Heart left ventricle (tissue), 13 donors: Measurements from ENCODE around the gene ULK4.

ENCODE experiments used
- CTCF ChIP-seq, 12 donors: fragments of 200-600 bp; sonication (generic) in 4 of 12; IDR thresholded peaks; one replicate each; pipeline versions ENCODE4 v1.5.0 to v1.8.0; 2018 to 2022; ENCODE audit warnings: antibody characterized with exemption in 12 of 12, mild to moderate bottlenecking in 5 of 12
- POLR2A ChIP-seq, 2 donors: fragments of 450-650 bp; IDR thresholded peaks; one replicate each; pipeline ENCODE4 v1.6.1; 2017; ENCODE audit warnings: antibody characterized with exemption in 2 of 2, mild to moderate bottlenecking in 2 of 2, moderate library complexity in 2 of 2
- donor health status: ischemic (EF 13 %, LVEDD 7.1; RV severe dilation, severe dysfunction).
- donor health status: DM: no; HTN: yes; CAD: no.
- donor health status: DM: no; HTN: no; CAD: no.
- donor health status: ischemic (EF 25% LVEDD 6.9; RV normal size, moderate dysfunction).
- donor health status: ischemic (EF 25% LVEDD 5.7; RV mildly dilated, moderate dysfunction).
- donor health status: ischemic (EF 35%, LVEDD 5.7; RV mildly dilated, moderate dysfunction).
- donor health status: nonischemic (EF 11% LVEDD 7.7; RV severe dilation, severe dysfunction).
- donor health status: DM: yes; HTN: yes; CAD: no.
- donor health status: PGD.
- donor health status: ischemic (EF 29% LVEDD 5.4; RV normal size, mild dysfunction).
- donor health status: nonischemic (EF 23%, LVEDD 6.1; RV moderate dilation, normal function).

GRCh38 chr3:41441568-41441967 is 520.3 kb downstream of the ULK4 start:
- TF ChIP-seq CTCF (IDR thresholded peaks at IDR 0.05) (no peak), POLR2A (IDR thresholded peaks at IDR 0.05) (no peak)
